H1 (cell line): ENCODE results near the gene MTAP. TPM values are rescaled to one million over a fixed set of nuclear protein-coding genes. Genes with fewer than 3 reads are reported as not detected.

Experiments
- CHD1 ChIP-seq: IDR thresholded peaks from 2 replicates; pipeline ENCODE4 v1.6.1; 2012; ENCODE audit warnings: low read depth, low read length, improper control_type of control experiment
- CHD2 ChIP-seq: IDR thresholded peaks from 2 replicates; pipeline ENCODE4 v1.6.1; 2012; ENCODE audit warnings: low read length, improper control_type of control experiment
- CREB1 ChIP-seq: IDR thresholded peaks from 2 replicates; pipeline ENCODE4 v1.6.1; 2012; ENCODE audit warnings: inconsistent platforms
- EP300 ChIP-seq, 2 experiments: IDR thresholded peaks; 1 replicate in 1 of 2; 2 replicates in 1 of 2; pipeline ENCODE4 v1.6.1; 2011 to 2012; ENCODE audit warnings: low read depth in 2 of 2, low read length in 2 of 2, mild to moderate bottlenecking in 2 of 2, borderline replicate concordance in 1 of 2, inconsistent platforms in 1 of 2, moderate library complexity in 1 of 2
- GABPA ChIP-seq: IDR thresholded peaks from 2 replicates; pipeline ENCODE4 v1.6.1; 2011; ENCODE audit warnings: mild to moderate bottlenecking, low read length, moderate library complexity, borderline replicate concordance; ENCODE audit not compliant: insufficient read depth
- HDAC2 ChIP-seq, 2 experiments: fragments of 300-600 bp in 1 of 2; sonication (generic) in 1 of 2; IDR thresholded peaks; 2 replicates each; pipeline ENCODE4 v1.6.1; 2011 to 2012; ENCODE audit warnings: low read depth in 2 of 2, low read length in 2 of 2, mild to moderate bottlenecking in 2 of 2, moderate library complexity in 2 of 2, borderline replicate concordance in 1 of 2, inconsistent platforms in 1 of 2
- NRF1 ChIP-seq: IDR thresholded peaks from 2 replicates; pipeline ENCODE4 v1.6.1; 2011; ENCODE audit warnings: mild to moderate bottlenecking, low read depth, low read length, improper control_type of control experiment
- TBP ChIP-seq: IDR thresholded peaks from 2 replicates; pipeline ENCODE4 v1.6.1; 2011; ENCODE audit warnings: low read depth, low read length, improper control_type of control experiment
- YY1 ChIP-seq: IDR thresholded peaks from 2 replicates; pipeline ENCODE4 v1.6.1; 2011; ENCODE audit warnings: low read depth, mild to moderate bottlenecking, low read length
- polyA plus RNA-seq, 7 experiments: library from polyadenylated mRNA; depleted of rRNA in 3 of 7; stranded (reverse) in 5 of 7; unstranded in 2 of 7; fragments of >200 nt in 5 of 7; fragments of 200-250 nt in 2 of 7; gene quantifications; 1 replicate in 5 of 7; 2 replicates in 1 of 7; 4 replicates in 1 of 7; pipeline versions ENCODE4 v1.2.1 to v1.2.3, GENCODE V29; 2011 to 2013; ENCODE audit warnings: missing spikeins in 2 of 7, mixed read lengths in 2 of 7
- total RNA-seq: library from RNA; stranded (reverse); fragmentation: NEBNext Ultra II Directional; extraction: Animal tissue kit (Norgen Biotek cat#: 25700); gene quantifications from 2 replicates; pipeline ENCODE4 v1.2.1, GENCODE V29; 2021
- TF ChIP-seq, protein P1 (sequence below): fragments of 300-600 bp; sonication (generic); IDR thresholded peaks from 2 replicates; pipeline ENCODE4 v1.7.1; 2012; ENCODE audit warnings: low read length, moderate library complexity, mild to moderate bottlenecking, inconsistent platforms; ENCODE audit not compliant: insufficient replicate concordance

MTAP gene
- total and polyA plus RNA-seq, 2 of the 8 experiments (the other 6 are each of a cell fraction or from before 2014, with no cell fraction given), result 16.4 to 100 TPM

DNA sequence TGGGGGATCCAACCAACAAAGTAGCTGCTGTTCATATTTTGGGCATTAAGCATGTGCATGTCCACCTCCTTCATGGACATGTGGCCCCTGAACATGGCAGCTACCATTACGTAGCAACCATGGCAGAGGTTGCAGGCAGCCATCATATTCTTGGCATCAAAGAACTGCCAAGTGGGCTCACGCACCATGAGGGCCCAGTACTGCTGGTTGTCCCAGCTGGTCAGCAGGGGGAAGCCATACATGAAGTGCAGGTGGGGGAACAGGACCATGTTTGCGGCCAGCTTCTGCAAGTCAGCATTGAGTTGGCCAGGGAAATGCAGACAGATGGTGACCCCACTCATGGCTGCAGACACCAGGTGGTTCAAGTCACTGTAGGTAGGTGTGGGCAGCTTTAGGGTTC, 9.5 kb downstream of the MTAP start (continued):
- TF ChIP-seq HDAC2 (IDR thresholded peaks at IDR 0.05; ENCODE audit: borderline replicate concordance in 1 of 2, low read depth in 2 of 2, low read length in 2 of 2) (no peak), CREB1 (no peak), TBP (no peak), NRF1 (no peak), EP300 (IDR thresholded peaks at IDR 0.05; ENCODE audit: borderline replicate concordance in 1 of 2, low read depth in 2 of 2, low read length in 2 of 2) (no peak), CHD1 (no peak), YY1 (no peak), GABPA (no peak), CHD2 (no peak)
- TF ChIP-seq, protein P1, sequence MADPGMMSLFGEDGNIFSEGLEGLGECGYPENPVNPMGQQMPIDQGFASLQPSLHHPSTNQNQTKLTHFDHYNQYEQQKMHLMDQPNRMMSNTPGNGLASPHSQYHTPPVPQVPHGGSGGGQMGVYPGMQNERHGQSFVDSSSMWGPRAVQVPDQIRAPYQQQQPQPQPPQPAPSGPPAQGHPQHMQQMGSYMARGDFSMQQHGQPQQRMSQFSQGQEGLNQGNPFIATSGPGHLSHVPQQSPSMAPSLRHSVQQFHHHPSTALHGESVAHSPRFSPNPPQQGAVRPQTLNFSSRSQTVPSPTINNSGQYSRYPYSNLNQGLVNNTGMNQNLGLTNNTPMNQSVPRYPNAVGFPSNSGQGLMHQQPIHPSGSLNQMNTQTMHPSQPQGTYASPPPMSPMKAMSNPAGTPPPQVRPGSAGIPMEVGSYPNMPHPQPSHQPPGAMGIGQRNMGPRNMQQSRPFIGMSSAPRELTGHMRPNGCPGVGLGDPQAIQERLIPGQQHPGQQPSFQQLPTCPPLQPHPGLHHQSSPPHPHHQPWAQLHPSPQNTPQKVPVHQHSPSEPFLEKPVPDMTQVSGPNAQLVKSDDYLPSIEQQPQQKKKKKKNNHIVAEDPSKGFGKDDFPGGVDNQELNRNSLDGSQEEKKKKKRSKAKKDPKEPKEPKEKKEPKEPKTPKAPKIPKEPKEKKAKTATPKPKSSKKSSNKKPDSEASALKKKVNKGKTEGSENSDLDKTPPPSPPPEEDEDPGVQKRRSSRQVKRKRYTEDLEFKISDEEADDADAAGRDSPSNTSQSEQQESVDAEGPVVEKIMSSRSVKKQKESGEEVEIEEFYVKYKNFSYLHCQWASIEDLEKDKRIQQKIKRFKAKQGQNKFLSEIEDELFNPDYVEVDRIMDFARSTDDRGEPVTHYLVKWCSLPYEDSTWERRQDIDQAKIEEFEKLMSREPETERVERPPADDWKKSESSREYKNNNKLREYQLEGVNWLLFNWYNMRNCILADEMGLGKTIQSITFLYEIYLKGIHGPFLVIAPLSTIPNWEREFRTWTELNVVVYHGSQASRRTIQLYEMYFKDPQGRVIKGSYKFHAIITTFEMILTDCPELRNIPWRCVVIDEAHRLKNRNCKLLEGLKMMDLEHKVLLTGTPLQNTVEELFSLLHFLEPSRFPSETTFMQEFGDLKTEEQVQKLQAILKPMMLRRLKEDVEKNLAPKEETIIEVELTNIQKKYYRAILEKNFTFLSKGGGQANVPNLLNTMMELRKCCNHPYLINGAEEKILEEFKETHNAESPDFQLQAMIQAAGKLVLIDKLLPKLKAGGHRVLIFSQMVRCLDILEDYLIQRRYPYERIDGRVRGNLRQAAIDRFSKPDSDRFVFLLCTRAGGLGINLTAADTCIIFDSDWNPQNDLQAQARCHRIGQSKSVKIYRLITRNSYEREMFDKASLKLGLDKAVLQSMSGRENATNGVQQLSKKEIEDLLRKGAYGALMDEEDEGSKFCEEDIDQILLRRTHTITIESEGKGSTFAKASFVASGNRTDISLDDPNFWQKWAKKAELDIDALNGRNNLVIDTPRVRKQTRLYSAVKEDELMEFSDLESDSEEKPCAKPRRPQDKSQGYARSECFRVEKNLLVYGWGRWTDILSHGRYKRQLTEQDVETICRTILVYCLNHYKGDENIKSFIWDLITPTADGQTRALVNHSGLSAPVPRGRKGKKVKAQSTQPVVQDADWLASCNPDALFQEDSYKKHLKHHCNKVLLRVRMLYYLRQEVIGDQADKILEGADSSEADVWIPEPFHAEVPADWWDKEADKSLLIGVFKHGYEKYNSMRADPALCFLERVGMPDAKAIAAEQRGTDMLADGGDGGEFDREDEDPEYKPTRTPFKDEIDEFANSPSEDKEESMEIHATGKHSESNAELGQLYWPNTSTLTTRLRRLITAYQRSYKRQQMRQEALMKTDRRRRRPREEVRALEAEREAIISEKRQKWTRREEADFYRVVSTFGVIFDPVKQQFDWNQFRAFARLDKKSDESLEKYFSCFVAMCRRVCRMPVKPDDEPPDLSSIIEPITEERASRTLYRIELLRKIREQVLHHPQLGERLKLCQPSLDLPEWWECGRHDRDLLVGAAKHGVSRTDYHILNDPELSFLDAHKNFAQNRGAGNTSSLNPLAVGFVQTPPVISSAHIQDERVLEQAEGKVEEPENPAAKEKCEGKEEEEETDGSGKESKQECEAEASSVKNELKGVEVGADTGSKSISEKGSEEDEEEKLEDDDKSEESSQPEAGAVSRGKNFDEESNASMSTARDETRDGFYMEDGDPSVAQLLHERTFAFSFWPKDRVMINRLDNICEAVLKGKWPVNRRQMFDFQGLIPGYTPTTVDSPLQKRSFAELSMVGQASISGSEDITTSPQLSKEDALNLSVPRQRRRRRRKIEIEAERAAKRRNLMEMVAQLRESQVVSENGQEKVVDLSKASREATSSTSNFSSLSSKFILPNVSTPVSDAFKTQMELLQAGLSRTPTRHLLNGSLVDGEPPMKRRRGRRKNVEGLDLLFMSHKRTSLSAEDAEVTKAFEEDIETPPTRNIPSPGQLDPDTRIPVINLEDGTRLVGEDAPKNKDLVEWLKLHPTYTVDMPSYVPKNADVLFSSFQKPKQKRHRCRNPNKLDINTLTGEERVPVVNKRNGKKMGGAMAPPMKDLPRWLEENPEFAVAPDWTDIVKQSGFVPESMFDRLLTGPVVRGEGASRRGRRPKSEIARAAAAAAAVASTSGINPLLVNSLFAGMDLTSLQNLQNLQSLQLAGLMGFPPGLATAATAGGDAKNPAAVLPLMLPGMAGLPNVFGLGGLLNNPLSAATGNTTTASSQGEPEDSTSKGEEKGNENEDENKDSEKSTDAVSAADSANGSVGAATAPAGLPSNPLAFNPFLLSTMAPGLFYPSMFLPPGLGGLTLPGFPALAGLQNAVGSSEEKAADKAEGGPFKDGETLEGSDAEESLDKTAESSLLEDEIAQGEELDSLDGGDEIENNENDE, result no peak
